Gastroesophageal sphincter (tissue), 4 donors: ENCODE data around the gene METTL16. TPM values are rescaled to one million over a fixed set of nuclear protein-coding genes. Genes with fewer than 3 reads are reported as not detected.

Experiments used
- ATAC-seq: fragments of 150-250 bp; one replicate; pipeline ENCODE4 v1.9.1; 2016; ENCODE audit warnings: mild to moderate bottlenecking, moderate library complexity
- H3K27ac ChIP-seq, 4 donors: fragments of 200-600 bp; sonication (generic) in 3 of 4; 1 replicate in 3 of 4; 2 replicates in 1 of 4; pipeline ENCODE4 v1.5.1; 2016 to 2019
- H3K27me3 ChIP-seq: fragments of 200-600 bp; sonication (generic); one replicate; pipeline ENCODE4 v1.5.1; 2019
- H3K36me3 ChIP-seq, 2 donors: fragments of 200-600 bp; sonication (generic); one replicate each; pipeline ENCODE4 v1.5.1; 2019; ENCODE audit warnings: control low read depth in 1 of 2
- H3K4me1 ChIP-seq, 3 donors: fragments of 200-600 bp; sonication (generic); 1 replicate in 2 of 3; 2 replicates in 1 of 3; pipeline ENCODE4 v1.5.1; 2016 to 2019; ENCODE audit warnings: control low read depth in 2 of 3
- H3K4me3 ChIP-seq, 2 donors: fragments of 200-600 bp; sonication (generic); one replicate each; pipeline ENCODE4 v1.5.1; 2019; ENCODE audit warnings: mild to moderate bottlenecking in 1 of 2, moderate library complexity in 1 of 2
- H3K9me3 ChIP-seq, 3 donors: fragments of 200-600 bp; sonication (generic); one replicate each; pipeline ENCODE4 v1.5.1; 2017 to 2019; ENCODE audit warnings: control low read depth in 2 of 3
- CTCF ChIP-seq, 4 experiments: fragments of 200-600 bp in 2 of 4; fragments of 450-650 bp in 2 of 4; sonication (generic) in 1 of 4; IDR thresholded peaks; one replicate each; pipeline ENCODE4 v1.5.1; 2017 to 2019; ENCODE audit warnings: antibody characterized with exemption in 4 of 4, mild to moderate bottlenecking in 2 of 4, moderate library complexity in 2 of 4
- EP300 ChIP-seq: sonication (generic); formaldehyde crosslinking; IDR thresholded peaks from one replicate; pipeline ENCODE4 v1.6.1; 2017; ENCODE audit warnings: antibody characterized with exemption, mild to moderate bottlenecking
- POLR2A ChIP-seq, 2 donors: fragments of 450-650 bp; IDR thresholded peaks; one replicate each; pipeline ENCODE4 v1.6.1; 2017; ENCODE audit warnings: antibody characterized with exemption in 2 of 2, mild to moderate bottlenecking in 2 of 2, moderate library complexity in 1 of 2
- POLR2AphosphoS5 ChIP-seq: sonication (generic); formaldehyde crosslinking; IDR thresholded peaks from one replicate; pipeline ENCODE4 v1.6.1; 2017; ENCODE audit warnings: antibody characterized with exemption
- WGBS, 2 donors: methylation state at CpG; one replicate each; pipeline ENCODE4 v1.1.5; 2018; ENCODE audit warnings: low coverage in 1 of 2; 5-methylcytosine and 5-hydroxymethylcytosine counted together
- total RNA-seq, 4 donors: library from RNA; depleted of rRNA; stranded (reverse); fragments of >200 nt; gene quantifications; one replicate each; pipeline ENCODE4 v1.1.0, GENCODE V29; 2016

METTL16 gene
- total RNA-seq, 4 donors from 2014 or later, result 30.7 to 68.0 (median 58.7) TPM

GRCh38 chr17:2456475-2456874 lies 55.2 kb downstream of the METTL16 start:
- H3K36me3 ChIP-seq, result peaks cover 0 to 68% of the 10 kb centered on the region in 2 donors
- no peaks in the 10 kb centered on the region for H3K9me3 ChIP-seq
- no peak for TF ChIP-seq POLR2AphosphoS5
- no peak for TF ChIP-seq EP300
- no peak for TF ChIP-seq POLR2A (IDR thresholded peaks at IDR 0.05)
- TF ChIP-seq CTCF (IDR thresholded peaks at IDR 0.05), result no peak
- no peak overlapping the region for H3K4me3 ChIP-seq
- peaks cover 0 to 15% (median 4%) of the 10 kb centered on the region in 3 donors for H3K4me1 ChIP-seq
- H3K27me3 ChIP-seq, result no peaks in the 10 kb centered on the region
- 90 to 94% methylated on average over 2 to 3 of the region's 3 CpGs for WGBS, 2 donors
- H3K27ac ChIP-seq, result no peak overlapping the region
- no peak for ATAC-seq

GRCh38 chr17:2455956-2456355 lies 55.7 kb downstream of the METTL16 start:
- peaks cover 0 to 63% of the 10 kb centered on the region in 2 donors for H3K36me3 ChIP-seq
- ATAC-seq, result no peak
- 90 to 100% methylated on average over 2 to 3 of the region's 3 CpGs for WGBS, 2 donors
- no peak overlapping the region for H3K4me3 ChIP-seq
- peaks cover 0 to 15% (median 4%) of the 10 kb centered on the region in 3 donors for H3K4me1 ChIP-seq
- no peaks in the 10 kb centered on the region for H3K9me3 ChIP-seq
- no peaks in the 10 kb centered on the region for H3K27me3 ChIP-seq
- TF ChIP-seq POLR2AphosphoS5, result no peak
- no peak for TF ChIP-seq CTCF (IDR thresholded peaks at IDR 0.05)
- TF ChIP-seq EP300, result no peak
- TF ChIP-seq POLR2A (IDR thresholded peaks at IDR 0.05), result no peak
- no peak overlapping the region for H3K27ac ChIP-seq

GRCh38 chr17:2453866-2454265 lies 57.8 kb downstream of the METTL16 start:
- H3K4me3 ChIP-seq, result no peak overlapping the region
- no peak overlapping the region for H3K27ac ChIP-seq
- H3K4me1 ChIP-seq, result peaks cover 0 to 8% (median 0%) of the 10 kb centered on the region in 3 donors
- H3K36me3 ChIP-seq, result peaks cover 0 to 49% of the 10 kb centered on the region in 2 donors
- 84 to 89% methylated on average over 3 of the region's 3 CpGs for WGBS, 2 donors
- H3K9me3 ChIP-seq, result no peaks in the 10 kb centered on the region
- no peak for ATAC-seq
- TF ChIP-seq EP300, result no peak
- no peak for TF ChIP-seq CTCF (IDR thresholded peaks at IDR 0.05)
- TF ChIP-seq POLR2AphosphoS5, result no peak
- no peak for TF ChIP-seq POLR2A (IDR thresholded peaks at IDR 0.05)
- no peaks in the 10 kb centered on the region for H3K27me3 ChIP-seq

GRCh38 chr17:2453325-2453724 lies 58.4 kb downstream of the METTL16 start:
- 84 to 88% methylated on average over 1 to 6 of the region's 6 CpGs for WGBS, 2 donors
- Histone ChIP-seq H3K4me3 (no peak overlapping the region), H3K36me3 (peaks cover 0 to 44% of the 10 kb centered on the region in 2 donors), H3K9me3 (no peaks in the 10 kb centered on the region), H3K27me3 (no peaks in the 10 kb centered on the region), H3K27ac (no peak overlapping the region), H3K4me1 (peaks cover 0 to 4% (median 0%) of the 10 kb centered on the region in 3 donors)
- no peak for ATAC-seq
- no peak for TF ChIP-seq CTCF (IDR thresholded peaks at IDR 0.05)
- no peak for TF ChIP-seq POLR2A (IDR thresholded peaks at IDR 0.05)
- no peak for TF ChIP-seq POLR2AphosphoS5
- TF ChIP-seq EP300, result no peak

- TF ChIP-seq POLR2AphosphoS5 (no peak), POLR2A (IDR thresholded peaks at IDR 0.05) (no peak), CTCF (IDR thresholded peaks at IDR 0.05) (no peak), EP300 (no peak)
Observed at GRCh38 chr17:2452216-2452750, 59.4 kb downstream of the METTL16 start.

More at GRCh38 chr17:2452216-2452750, 59.4 kb downstream of the METTL16 start:
- no peak for ATAC-seq
- no peaks in the 10 kb centered on the region for H3K27me3 ChIP-seq
- H3K4me3 ChIP-seq, result no peak overlapping the region
- H3K9me3 ChIP-seq, result no peaks in the 10 kb centered on the region
- H3K36me3 ChIP-seq, result peaks cover 0 to 34% of the 10 kb centered on the region in 2 donors
- no peak overlapping the region for H3K27ac ChIP-seq
- H3K4me1 ChIP-seq, result peaks cover 0 to 4% (median 0%) of the 10 kb centered on the region in 3 donors
- WGBS, 2 donors, result 74 to 86% methylated on average over 6 of the region's 6 CpGs
